ENCODE measurements around the gene BCOR.

DNA sequence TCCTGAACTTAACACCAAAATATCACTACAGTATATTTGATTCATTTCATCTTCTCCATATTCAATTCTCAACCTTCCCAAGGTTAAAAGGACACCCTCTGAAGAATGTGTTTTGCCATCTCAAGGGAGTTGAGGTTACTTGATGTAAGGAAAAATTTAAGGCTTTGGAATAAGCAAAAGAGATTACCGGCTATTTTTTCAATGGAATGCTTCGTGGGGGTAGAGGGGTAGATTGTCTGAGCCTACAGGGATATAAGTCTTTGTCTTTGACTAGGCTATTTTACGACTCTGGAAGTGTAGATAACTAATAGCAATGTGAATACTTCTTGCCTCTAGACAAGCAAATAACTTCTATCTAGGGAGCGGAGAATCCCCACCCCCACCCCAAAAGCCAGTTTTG lies 78.2 kb downstream of the BCOR start:
- TF ChIP-seq, protein P1, sequence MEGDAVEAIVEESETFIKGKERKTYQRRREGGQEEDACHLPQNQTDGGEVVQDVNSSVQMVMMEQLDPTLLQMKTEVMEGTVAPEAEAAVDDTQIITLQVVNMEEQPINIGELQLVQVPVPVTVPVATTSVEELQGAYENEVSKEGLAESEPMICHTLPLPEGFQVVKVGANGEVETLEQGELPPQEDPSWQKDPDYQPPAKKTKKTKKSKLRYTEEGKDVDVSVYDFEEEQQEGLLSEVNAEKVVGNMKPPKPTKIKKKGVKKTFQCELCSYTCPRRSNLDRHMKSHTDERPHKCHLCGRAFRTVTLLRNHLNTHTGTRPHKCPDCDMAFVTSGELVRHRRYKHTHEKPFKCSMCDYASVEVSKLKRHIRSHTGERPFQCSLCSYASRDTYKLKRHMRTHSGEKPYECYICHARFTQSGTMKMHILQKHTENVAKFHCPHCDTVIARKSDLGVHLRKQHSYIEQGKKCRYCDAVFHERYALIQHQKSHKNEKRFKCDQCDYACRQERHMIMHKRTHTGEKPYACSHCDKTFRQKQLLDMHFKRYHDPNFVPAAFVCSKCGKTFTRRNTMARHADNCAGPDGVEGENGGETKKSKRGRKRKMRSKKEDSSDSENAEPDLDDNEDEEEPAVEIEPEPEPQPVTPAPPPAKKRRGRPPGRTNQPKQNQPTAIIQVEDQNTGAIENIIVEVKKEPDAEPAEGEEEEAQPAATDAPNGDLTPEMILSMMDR (IDR thresholded peaks at IDR 0.05): no peak
- no peak for TF ChIP-seq POLR2A (IDR thresholded peaks at IDR 0.05)
